ENCODE measurements around the gene AFG3L2. TPM values are rescaled to one million over a fixed set of nuclear protein-coding genes. Genes with fewer than 3 reads are reported as not detected.

The AFG3L2 gene
- total and polyA plus RNA-seq, 10 of the 15 experiments (the other 5 are each of a cell fraction or from before 2014, with no cell fraction given) = 21.0 to 72.7 (median 57.7) TPM

DNA sequence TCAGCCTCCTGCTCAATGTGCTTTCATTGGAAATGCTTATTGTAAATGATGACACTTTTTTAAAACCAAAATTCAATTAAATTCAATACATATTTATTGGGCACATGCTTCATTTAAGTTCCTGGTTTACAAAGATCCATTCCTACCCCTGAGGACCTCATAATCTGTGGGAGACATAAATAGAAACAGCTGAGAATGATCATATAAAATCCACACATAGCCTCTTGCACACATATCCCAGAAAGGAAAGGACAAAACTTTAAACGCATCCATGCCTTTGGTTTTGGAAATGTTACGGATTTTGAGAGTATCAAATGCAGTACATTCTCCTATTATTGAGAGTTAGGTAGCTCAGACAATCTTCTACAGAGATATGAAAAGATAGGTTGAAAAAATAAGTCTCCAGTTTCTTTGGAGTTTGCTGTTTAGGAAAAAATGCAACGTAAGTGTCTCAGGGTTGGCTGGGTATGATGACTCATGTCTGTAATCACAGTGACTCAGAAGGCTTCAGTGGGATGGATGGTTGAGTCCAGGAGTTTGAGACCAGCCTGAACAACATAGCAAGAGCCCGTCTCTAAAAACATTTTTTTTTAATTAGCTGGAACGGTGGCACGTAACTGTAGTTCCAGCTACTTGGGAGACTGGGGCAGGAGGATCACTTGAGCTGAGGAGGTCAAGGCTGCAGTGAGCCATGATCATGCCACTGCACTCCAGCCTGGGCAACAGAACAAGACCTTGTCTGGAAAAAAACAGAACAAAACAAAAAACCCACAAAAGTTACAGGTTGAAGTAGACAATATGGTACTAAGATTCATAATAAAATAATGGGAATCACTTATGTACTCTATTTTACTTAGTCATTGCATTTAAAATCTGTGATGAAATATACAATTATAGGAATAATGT lies 26.8 kb upstream of the AFG3L2 start:
- Histone ChIP-seq H3K4me1 (ENCODE audit: control insufficient read depth, insufficient read depth, low read length) (peaks cover 4% of the 10 kb centered on the region), H3K4me3 (no peak overlapping the region), H4K20me1 (ENCODE audit: control insufficient read depth, insufficient read depth) (no peaks in the 10 kb centered on the region), H2AFZ (ENCODE audit: control insufficient read depth, low read depth, low read length) (no peak overlapping the region), H3K9ac (ENCODE audit: control insufficient read depth, insufficient read depth, low read length) (no peak overlapping the region), H3K9me3 (replicated peaks; ENCODE audit: control insufficient read depth, insufficient read depth, low read length) (no peaks in the 10 kb centered on the region), H3K79me2 (ENCODE audit: control insufficient read depth, insufficient read depth, low read length) (peaks cover 11% of the 10 kb centered on the region), H3K27me3 (replicated peaks in 1 of 2; ENCODE audit: control insufficient read depth in 2 of 2, insufficient read depth in 2 of 2, low read length in 1 of 2) (peaks cover 3 to 12% of the 10 kb centered on the region in 2 experiments), H3K27ac (ENCODE audit: control insufficient read depth, insufficient read depth) (no peak overlapping the region), H3K4me2 (ENCODE audit: control insufficient read depth, insufficient read depth) (no peak overlapping the region), H3K36me3 (ENCODE audit: control insufficient read depth in 2 of 2, insufficient read depth in 2 of 2, low read length in 1 of 2) (no peaks in the 10 kb centered on the region)
- TF ChIP-seq JUNB (IDR thresholded peaks at IDR 0.05) (peak; percentile 39; the same call in 1 of the 2 replicates), IRF4 (IDR thresholded peaks at IDR 0.05; ENCODE audit: low read depth, low read length) (no peak)
- TF ChIP-seq, protein P1, sequence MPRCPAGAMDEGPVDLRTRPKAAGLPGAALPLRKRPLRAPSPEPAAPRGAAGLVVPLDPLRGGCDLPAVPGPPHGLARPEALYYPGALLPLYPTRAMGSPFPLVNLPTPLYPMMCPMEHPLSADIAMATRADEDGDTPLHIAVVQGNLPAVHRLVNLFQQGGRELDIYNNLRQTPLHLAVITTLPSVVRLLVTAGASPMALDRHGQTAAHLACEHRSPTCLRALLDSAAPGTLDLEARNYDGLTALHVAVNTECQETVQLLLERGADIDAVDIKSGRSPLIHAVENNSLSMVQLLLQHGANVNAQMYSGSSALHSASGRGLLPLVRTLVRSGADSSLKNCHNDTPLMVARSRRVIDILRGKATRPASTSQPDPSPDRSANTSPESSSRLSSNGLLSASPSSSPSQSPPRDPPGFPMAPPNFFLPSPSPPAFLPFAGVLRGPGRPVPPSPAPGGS (IDR thresholded peaks at IDR 0.05; ENCODE audit: borderline replicate concordance, insufficient read depth, low read depth, low read length, poor library complexity, severe bottlenecking) = no peak
- ATAC-seq (no peak), FAIRE-seq (no peak), DNase-seq (ENCODE audit: low read depth, low spot score) (no peak)
- ChIA-PET SMC1A (ENCODE audit: uncharacterized antibody, unreplicated experiment) (interaction anchor here (0.9 kb wide), 1 partner anchor 11 kb away, joined by 3 read pairs; no protein-coding TSS in a partner anchor), POLR2A (no interaction called here), RAD21 (ENCODE audit: unreplicated experiment) (no interaction called here), CTCF (interaction anchor here (1.7 kb wide), 1 partner anchor 11 kb away, joined by 5 read pairs; no protein-coding TSS in a partner anchor)
- no TSS peak for BruUV-seq (replicated peaks)
- in situ Hi-C loops (cut with MboI) = no loop called here
- under 1% methylated on average over 6 of the region's 6 CpGs for WGBS (ENCODE audit: insufficient coverage, insufficient replicate concordance, low lambda C conversion rate, missing lambda C conversion rate)
- intact Hi-C loops (cut with micrococcal nuclease; ENCODE audit: unreplicated experiment) = no loop called here

DNA sequence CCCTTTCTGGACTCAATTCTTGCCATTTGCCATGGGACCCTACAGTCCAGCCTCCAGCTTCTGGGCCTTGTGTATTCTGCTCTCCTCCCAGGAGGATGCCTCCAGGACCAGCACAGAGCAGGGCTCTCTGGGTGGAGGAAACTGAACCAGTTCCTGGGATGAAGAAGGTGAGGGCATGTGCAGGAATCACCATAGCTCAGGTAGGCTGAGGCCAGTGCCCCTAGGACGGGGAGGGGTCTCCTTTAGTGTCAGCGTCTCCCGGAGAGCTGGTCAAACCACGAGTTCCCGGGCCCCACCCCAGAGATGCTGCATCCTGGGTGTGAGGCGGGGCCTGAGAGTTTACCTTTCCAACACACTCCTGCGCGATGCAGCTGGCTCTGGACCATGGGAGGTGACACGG lies 24.9 kb upstream of the AFG3L2 start:
- POLR2A ChIA-PET = interaction anchor here (1.0 kb wide), 1 partner anchor 22 kb away, joined by 3 read pairs; no protein-coding TSS in a partner anchor
- RAD21 ChIA-PET (ENCODE audit: unreplicated experiment) = no interaction called here
- TF ChIP-seq, protein P2, sequence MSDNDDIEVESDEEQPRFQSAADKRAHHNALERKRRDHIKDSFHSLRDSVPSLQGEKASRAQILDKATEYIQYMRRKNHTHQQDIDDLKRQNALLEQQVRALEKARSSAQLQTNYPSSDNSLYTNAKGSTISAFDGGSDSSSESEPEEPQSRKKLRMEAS (IDR thresholded peaks at IDR 0.05; ENCODE audit: low read depth, low read length) = no peak
- TF ChIP-seq, protein P3, sequence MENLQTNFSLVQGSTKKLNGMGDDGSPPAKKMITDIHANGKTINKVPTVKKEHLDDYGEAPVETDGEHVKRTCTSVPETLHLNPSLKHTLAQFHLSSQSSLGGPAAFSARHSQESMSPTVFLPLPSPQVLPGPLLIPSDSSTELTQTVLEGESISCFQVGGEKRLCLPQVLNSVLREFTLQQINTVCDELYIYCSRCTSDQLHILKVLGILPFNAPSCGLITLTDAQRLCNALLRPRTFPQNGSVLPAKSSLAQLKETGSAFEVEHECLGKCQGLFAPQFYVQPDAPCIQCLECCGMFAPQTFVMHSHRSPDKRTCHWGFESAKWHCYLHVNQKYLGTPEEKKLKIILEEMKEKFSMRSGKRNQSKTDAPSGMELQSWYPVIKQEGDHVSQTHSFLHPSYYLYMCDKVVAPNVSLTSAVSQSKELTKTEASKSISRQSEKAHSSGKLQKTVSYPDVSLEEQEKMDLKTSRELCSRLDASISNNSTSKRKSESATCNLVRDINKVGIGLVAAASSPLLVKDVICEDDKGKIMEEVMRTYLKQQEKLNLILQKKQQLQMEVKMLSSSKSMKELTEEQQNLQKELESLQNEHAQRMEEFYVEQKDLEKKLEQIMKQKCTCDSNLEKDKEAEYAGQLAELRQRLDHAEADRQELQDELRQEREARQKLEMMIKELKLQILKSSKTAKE (IDR thresholded peaks at IDR 0.05; ENCODE audit: low read depth, poor library complexity, severe bottlenecking) = no peak
- no peak for TF ChIP-seq TCF12 (IDR thresholded peaks at IDR 0.05; ENCODE audit: low read depth, low read length)
- TF ChIP-seq, protein P4, sequence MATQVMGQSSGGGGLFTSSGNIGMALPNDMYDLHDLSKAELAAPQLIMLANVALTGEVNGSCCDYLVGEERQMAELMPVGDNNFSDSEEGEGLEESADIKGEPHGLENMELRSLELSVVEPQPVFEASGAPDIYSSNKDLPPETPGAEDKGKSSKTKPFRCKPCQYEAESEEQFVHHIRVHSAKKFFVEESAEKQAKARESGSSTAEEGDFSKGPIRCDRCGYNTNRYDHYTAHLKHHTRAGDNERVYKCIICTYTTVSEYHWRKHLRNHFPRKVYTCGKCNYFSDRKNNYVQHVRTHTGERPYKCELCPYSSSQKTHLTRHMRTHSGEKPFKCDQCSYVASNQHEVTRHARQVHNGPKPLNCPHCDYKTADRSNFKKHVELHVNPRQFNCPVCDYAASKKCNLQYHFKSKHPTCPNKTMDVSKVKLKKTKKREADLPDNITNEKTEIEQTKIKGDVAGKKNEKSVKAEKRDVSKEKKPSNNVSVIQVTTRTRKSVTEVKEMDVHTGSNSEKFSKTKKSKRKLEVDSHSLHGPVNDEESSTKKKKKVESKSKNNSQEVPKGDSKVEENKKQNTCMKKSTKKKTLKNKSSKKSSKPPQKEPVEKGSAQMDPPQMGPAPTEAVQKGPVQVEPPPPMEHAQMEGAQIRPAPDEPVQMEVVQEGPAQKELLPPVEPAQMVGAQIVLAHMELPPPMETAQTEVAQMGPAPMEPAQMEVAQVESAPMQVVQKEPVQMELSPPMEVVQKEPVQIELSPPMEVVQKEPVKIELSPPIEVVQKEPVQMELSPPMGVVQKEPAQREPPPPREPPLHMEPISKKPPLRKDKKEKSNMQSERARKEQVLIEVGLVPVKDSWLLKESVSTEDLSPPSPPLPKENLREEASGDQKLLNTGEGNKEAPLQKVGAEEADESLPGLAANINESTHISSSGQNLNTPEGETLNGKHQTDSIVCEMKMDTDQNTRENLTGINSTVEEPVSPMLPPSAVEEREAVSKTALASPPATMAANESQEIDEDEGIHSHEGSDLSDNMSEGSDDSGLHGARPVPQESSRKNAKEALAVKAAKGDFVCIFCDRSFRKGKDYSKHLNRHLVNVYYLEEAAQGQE (IDR thresholded peaks at IDR 0.05; ENCODE audit: low read depth, low read length) = no peak

More for the DNA sequence above, 24.9 kb upstream of the AFG3L2 start:
- Histone ChIP-seq H3K9me3 (replicated peaks; ENCODE audit: control insufficient read depth, insufficient read depth, low read length) (no peaks in the 10 kb centered on the region), H3K4me3 (no peak overlapping the region), H3K4me2 (ENCODE audit: control insufficient read depth, insufficient read depth) (no peak overlapping the region), H4K20me1 (ENCODE audit: control insufficient read depth, insufficient read depth) (no peaks in the 10 kb centered on the region), H3K27me3 (replicated peaks in 1 of 2; ENCODE audit: control insufficient read depth in 2 of 2, insufficient read depth in 2 of 2, low read length in 1 of 2) (peaks cover 3 to 12% of the 10 kb centered on the region in 2 experiments), H3K4me1 (ENCODE audit: control insufficient read depth, insufficient read depth, low read length) (peaks cover 2% of the 10 kb centered on the region), H2AFZ (ENCODE audit: control insufficient read depth, low read depth, low read length) (no peak overlapping the region), H3K36me3 (ENCODE audit: control insufficient read depth in 2 of 2, insufficient read depth in 2 of 2, low read length in 1 of 2) (no peaks in the 10 kb centered on the region), H3K27ac (ENCODE audit: control insufficient read depth, insufficient read depth) (no peak overlapping the region), H3K9ac (ENCODE audit: control insufficient read depth, insufficient read depth, low read length) (no peak overlapping the region), H3K79me2 (ENCODE audit: control insufficient read depth, insufficient read depth, low read length) (no peaks in the 10 kb centered on the region)
- WGBS (ENCODE audit: insufficient coverage, insufficient replicate concordance, low lambda C conversion rate, missing lambda C conversion rate) = 40% methylated on average over 9 of the region's 9 CpGs
- SMC1A ChIA-PET (ENCODE audit: uncharacterized antibody, unreplicated experiment) = interaction anchor here (1.1 to 1.4 kb wide), 2 partner anchors 9 to 206 kb away, joined by 3 to 4 read pairs; no protein-coding TSS in a partner anchor
- in situ Hi-C loops (cut with MboI) (no loop called here), intact Hi-C loops (cut with micrococcal nuclease; ENCODE audit: unreplicated experiment) (no loop called here)
- DNase-seq (ENCODE audit: low read depth, low spot score) (no peak), FAIRE-seq (no peak), ATAC-seq (no peak)
- CTCF ChIA-PET = interaction anchor here (0.5 to 1.3 kb wide), 3 partner anchors 10 to 86 kb away, joined by 3 to 5 read pairs (median 3); no protein-coding TSS in a partner anchor
- BruUV-seq (replicated peaks) = no TSS peak

Data from GM12878 (cell line).